ENCODE results near the gene CRHR1.

- no peak for TF ChIP-seq EZH2 (IDR thresholded peaks at IDR 0.05; ENCODE audit: low read depth)
- no peak for TF ChIP-seq CTCF (conservative IDR thresholded peaks at IDR 0.05)
Measured at GRCh38 chr17:45844695-45845375, 60.7 kb downstream of the CRHR1 start, which contains the start of gene SPPL2C.
